ENCODE measurements around the gene MARCO.

- TF ChIP-seq ATF3 (IDR thresholded peaks at IDR 0.05; ENCODE audit: borderline replicate concordance, extremely low read depth, low read depth, low read length) (no peak), POLR2A (IDR thresholded peaks at IDR 0.05; ENCODE audit: low read depth, low read length) (no peak), CTCF (IDR thresholded peaks at IDR 0.05 in 2 of 3, conservative IDR thresholded peaks at IDR 0.05 in 1 of 3; ENCODE audit: control insufficient read depth in 2 of 3, extremely low read depth in 1 of 3, insufficient read depth in 1 of 3, low read depth in 3 of 3, low read length in 3 of 3) (no peak), HCFC1 (IDR thresholded peaks at IDR 0.05; ENCODE audit: low read length) (no peak), RAD21 (IDR thresholded peaks at IDR 0.05; ENCODE audit: insufficient read depth, low read depth, low read length) (no peak), NR2C1 (IDR thresholded peaks at IDR 0.05) (no peak), SKIL (IDR thresholded peaks at IDR 0.05; ENCODE audit: low read depth, poor library complexity, severe bottlenecking) (no peak), MXI1 (IDR thresholded peaks at IDR 0.05; ENCODE audit: low read depth, low read length) (no peak), POLR2AphosphoS5 (IDR thresholded peaks at IDR 0.05; ENCODE audit: low read length) (no peak), SMC3 (IDR thresholded peaks at IDR 0.05; ENCODE audit: borderline replicate concordance, low read length) (no peak), EZH2 (IDR thresholded peaks at IDR 0.05; ENCODE audit: borderline replicate concordance, control insufficient read depth, low read depth, low read length) (no peak), FOXM1 (IDR thresholded peaks at IDR 0.05; ENCODE audit: low read depth, low read length) (no peak), JUNB (IDR thresholded peaks at IDR 0.05) (no peak)
Observed at GRCh38 chr2:119004602-119005001, 62.6 kb downstream of the MARCO start.
